HEK293 (cell line): ENCODE data around the gene SYTL1.

Experiments used
- CTCF ChIP-seq: fragments of 450-650 bp; formaldehyde crosslinking; IDR thresholded peaks from 2 replicates; pipeline ENCODE4 v1.5.1; 2016; ENCODE audit warnings: missing biosample characterization, missing genetic modification characterization
- GFI1B ChIP-seq: fragments of 450-650 bp; formaldehyde crosslinking; IDR thresholded peaks from 2 replicates; pipeline ENCODE4 v1.5.1; 2016; ENCODE audit warnings: missing biosample characterization, missing genetic modification characterization
- REPIN1 ChIP-seq: fragments of 450-650 bp; formaldehyde crosslinking; IDR thresholded peaks from 2 replicates; pipeline ENCODE4 v1.5.1; 2017; ENCODE audit warnings: missing biosample characterization, missing genetic modification characterization, low read depth
- REST ChIP-seq: fragments of 450-650 bp; formaldehyde crosslinking; IDR thresholded peaks from 2 replicates; pipeline ENCODE4 v1.5.1; 2016; ENCODE audit warnings: missing biosample characterization, missing genetic modification characterization
- YY1 ChIP-seq: fragments of 450-650 bp; formaldehyde crosslinking; IDR thresholded peaks from 2 replicates; pipeline ENCODE4 v1.5.1; 2018; ENCODE audit warnings: missing biosample characterization, missing genetic modification characterization
- ZBTB1 ChIP-seq: fragments of 450-650 bp; formaldehyde crosslinking; IDR thresholded peaks from 2 replicates; pipeline ENCODE4 v1.5.1; 2016; ENCODE audit warnings: missing biosample characterization, missing genetic modification characterization
- ZNF335 ChIP-seq: fragments of 450-650 bp; formaldehyde crosslinking; conservative IDR thresholded peaks from 2 replicates; pipeline ENCODE4 v1.5.1; 2016; ENCODE audit warnings: missing biosample characterization, missing genetic modification characterization
- ZNF707 ChIP-seq: fragments of 450-650 bp; formaldehyde crosslinking; IDR thresholded peaks from 2 replicates; pipeline ENCODE4 v1.5.1; 2016; ENCODE audit warnings: missing biosample characterization, missing genetic modification characterization
- TF ChIP-seq, protein P1 (sequence below): fragments of 450-650 bp; formaldehyde crosslinking; IDR thresholded peaks from 2 replicates; pipeline ENCODE4 v1.5.1; 2016; ENCODE audit warnings: missing biosample characterization, missing genetic modification characterization
- TF ChIP-seq, protein P2 (sequence below): IDR thresholded peaks from 2 replicates; pipeline ENCODE4 v1.6.1; 2011; ENCODE audit warnings: mild to moderate bottlenecking, low read depth, low read length, borderline replicate concordance

DNA sequence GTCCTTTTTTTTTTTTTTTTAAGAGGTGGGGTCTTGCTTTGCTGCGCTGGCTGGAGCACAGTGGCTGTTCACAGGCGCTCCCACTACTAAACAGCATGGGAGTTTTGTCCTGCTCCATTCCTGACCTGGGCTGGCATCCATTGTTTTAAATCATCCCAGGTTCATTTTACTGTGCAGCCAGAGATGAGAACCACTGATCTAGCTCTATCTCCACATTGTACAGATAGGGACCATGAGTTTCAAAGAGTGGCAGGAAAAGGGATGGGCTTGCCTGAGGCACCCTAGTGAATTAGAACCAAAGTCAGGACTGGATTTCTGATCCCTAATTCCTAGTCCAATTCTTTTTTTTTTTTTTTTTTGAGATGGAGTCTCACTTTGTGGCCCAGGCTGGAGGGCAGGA lies 27.1 kb upstream of the SYTL1 start:
- no peak for TF ChIP-seq YY1 (tag by site-specific recombination)
- TF ChIP-seq REPIN1 (tag by site-specific recombination), result no peak
- TF ChIP-seq REST (tag by site-specific recombination), result no peak
- no peak for TF ChIP-seq CTCF (tag by site-specific recombination)
- TF ChIP-seq, protein P1, sequence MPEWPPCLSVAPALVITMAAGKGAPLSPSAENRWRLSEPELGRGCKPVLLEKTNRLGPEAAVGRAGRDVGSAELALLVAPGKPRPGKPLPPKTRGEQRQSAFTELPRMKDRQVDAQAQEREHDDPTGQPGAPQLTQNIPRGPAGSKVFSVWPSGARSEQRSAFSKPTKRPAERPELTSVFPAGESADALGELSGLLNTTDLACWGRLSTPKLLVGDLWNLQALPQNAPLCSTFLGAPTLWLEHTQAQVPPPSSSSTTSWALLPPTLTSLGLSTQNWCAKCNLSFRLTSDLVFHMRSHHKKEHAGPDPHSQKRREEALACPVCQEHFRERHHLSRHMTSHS (tag by site-specific recombination), result no peak
- TF ChIP-seq ZNF707, result no peak
- no peak for TF ChIP-seq ZNF335 (tag by site-specific recombination)
- TF ChIP-seq ZBTB1 (tag by site-specific recombination), result no peak
- TF ChIP-seq GFI1B, result no peak
- TF ChIP-seq, protein P2, sequence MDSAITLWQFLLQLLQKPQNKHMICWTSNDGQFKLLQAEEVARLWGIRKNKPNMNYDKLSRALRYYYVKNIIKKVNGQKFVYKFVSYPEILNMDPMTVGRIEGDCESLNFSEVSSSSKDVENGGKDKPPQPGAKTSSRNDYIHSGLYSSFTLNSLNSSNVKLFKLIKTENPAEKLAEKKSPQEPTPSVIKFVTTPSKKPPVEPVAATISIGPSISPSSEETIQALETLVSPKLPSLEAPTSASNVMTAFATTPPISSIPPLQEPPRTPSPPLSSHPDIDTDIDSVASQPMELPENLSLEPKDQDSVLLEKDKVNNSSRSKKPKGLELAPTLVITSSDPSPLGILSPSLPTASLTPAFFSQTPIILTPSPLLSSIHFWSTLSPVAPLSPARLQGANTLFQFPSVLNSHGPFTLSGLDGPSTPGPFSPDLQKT, result no peak
